HG03060 (cell line): ENCODE data around the gene RAB9A.
A peak's percentile ranks its signal among the peaks of the same experiment; 100 is the strongest.

Experiments
- ATAC-seq: cut with Tn5 transposase; IDR thresholded peaks from one replicate; pipeline ENCODE4 v1.9.1; 2021; ENCODE audit warnings: low read depth, moderate number of reproducible peaks; ENCODE audit not compliant: unreplicated experiment

The RAB9A gene

DNA sequence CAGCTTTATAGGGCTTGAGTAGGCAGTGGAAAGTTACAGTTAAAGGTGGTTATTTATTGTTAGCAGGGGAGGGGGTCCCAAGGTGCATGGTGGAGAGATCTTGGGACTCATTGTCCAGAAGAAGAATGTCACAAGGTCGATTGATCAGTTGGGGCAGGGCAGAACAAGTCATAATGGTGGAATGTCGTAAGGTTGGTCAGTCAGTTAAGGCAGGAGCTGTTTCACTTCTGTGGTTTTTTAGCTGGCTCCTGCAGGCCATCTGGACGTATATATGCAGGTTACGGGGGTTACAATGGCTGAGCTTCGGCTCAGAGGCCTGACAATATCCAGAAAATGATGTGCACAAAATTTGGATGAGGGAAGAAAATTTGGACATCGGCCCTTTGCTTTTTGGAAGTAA lies 52.8 kb downstream of the RAB9A start:
- ATAC-seq, result no peak

DNA sequence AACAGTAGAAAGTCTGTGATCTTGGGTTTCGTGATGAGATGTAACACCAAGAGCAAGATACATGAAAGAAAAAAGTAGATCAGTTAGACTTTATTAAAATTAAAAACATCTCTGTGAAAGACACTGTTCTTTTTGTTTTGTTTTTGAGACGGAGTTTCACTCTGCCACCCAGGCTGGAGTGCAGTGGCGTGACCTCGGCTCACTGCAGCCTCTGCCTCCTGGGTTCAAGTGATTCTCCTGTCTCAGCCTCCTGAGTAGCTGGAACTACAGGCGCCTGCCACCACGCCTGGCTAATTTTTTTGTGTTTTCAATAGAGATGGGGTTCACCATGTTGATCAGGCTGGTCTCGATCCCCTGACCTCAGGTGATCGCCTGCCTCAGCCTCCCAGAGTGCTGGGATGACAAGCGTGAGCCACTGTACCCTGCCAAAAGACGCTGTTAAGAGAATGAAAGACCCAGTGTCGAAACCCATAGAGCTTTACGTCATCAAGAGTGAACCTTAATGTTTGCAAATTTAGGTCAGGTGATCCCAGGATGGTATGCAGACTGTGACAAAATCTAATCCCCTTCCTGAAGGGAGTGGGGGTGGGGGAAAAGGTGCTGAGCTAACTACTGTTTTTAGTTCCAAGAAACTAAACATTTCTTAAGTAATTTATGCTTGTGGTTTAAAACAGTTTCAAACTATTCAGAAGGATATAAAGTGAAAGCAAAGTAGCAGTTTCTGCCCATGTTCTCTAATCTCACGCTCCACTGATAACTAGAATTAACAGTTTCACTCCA lies 53.7 kb downstream of the RAB9A start:
- peak; percentile 85 for ATAC-seq

DNA sequence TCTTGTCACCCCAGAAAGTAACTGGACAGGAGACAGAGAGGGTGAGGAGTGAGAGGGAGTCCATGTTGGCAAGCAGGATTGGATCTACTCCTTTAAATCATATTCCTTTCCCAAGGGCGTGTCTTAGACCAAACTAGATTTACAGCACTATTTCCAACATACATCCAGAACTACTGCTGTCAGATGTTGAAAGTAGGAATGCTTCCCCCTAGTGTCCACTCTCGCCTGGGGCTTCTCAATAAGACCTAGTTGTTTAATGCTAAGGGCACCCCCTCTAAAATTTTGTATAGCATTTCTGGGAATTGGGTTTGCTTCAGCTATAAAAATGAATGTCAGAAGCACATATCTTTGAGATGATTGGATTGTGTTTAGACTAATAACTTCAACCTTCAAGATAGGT lies 58.9 kb downstream of the RAB9A start:
- no peak for ATAC-seq

DNA sequence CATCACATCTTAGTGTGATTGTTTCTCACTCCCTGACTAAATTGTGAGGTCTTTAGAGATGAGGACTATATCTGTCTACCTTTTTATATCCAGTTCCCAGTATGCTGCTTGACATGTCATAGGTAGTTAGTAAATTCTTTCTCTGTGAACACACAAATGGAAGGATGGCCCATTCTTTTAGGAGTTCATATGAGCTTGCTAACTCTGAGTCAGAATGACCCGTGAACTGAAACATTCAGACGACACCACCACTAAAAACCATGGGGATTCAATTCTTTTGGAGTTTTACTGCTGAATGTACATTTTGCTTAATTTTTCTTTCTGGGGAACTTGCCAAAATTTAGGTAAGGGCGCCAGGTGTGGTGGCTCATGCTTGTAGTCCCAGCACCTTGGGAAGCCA lies 59.6 kb downstream of the RAB9A start:
- ATAC-seq, result no peak

DNA sequence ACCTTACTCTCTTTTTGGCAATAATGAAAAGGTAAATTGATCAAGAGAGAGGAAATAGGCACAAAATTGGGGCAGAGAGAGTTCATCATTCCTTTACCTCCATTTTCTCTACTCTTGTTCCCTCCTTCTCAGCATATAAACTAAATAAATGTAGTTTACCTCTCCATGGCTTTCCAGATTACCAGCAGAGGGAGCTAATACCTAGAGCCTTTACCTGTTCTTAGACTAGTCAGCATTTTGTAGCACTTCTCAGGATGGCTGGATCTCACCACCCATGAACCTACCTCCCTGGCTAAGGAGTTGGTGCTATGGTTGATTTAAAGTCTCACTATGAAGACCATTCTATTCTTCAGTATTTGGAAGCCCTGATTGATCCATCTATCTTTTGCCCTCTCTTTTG lies 61.3 kb downstream of the RAB9A start:
- no peak for ATAC-seq

DNA sequence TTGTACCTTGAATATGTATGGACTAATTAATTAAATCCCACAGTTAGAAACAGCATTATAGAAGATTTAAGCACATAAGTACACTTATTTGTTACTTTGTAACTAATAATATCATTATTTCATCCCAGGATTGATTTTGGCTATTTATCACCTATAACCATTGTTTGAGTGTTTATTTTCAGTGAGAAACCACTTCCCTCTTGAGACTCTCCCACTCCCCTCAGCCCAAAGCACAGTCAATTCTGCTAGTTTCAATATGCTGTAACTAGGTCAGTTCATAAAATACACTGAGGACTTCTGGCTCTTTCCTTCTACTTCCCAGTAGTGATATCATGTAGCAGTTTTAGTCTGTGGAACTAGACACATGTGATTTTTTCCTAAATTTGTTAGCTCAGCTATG lies 61.9 kb downstream of the RAB9A start:
- ATAC-seq, result no peak

DNA sequence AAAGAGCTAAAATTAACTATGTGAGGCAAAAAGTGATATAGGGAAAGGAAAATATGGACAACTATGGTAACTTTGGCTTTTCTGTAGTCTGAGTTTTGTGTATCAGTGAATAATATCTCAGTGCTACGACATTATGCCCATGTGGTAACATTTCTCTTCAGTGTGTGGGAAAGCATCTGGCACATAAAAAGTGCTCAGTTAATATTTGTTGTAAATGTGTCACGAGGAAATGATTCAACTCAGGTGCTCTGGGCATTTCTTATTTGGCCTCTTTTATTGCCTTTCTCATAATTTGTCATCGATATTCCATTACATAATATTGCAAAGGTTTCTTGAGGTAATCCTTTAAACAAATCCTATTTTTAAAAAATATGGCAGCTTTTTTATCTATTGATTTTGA lies 63.2 kb downstream of the RAB9A start:
- no peak for ATAC-seq

DNA sequence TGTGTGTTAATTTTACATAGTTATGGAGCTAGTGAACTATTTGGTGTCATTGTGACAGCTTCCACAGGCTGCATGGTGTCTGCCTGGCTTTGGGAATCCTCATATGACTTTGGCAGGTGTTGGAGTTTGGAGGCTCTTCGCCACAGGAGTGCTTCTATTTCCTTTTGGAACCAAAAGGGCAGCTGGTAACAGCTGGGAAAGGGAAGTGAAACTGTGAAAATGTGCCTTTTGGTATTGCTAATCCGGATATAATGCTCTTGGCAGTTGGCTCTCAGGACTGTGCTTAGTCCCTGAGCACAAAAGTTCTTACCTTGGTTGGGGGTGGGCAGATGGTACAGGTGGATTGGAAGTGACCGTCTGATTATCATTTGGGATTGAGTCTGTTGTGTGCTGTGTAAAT lies 63.7 kb downstream of the RAB9A start:
- ATAC-seq, result peak; percentile 47

DNA sequence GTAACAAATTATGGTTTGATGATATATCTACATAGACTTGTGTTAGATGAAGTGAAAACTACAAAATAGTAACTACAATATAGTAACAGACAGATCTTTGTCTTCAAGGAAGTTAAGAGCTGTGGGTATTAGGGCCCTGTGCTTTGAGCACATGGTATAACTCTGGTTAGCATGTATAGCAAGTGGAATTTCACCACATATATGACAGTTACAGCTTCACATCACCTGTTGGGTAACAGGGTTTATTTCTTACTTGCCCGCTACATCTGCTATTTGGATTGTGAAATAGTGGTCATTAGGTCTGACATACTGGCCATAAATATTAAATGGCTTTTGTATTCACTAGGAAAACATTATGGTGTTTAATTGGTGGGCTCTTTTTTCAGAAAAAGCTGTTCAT lies 65.8 kb downstream of the RAB9A start:
- ATAC-seq, result no peak

DNA sequence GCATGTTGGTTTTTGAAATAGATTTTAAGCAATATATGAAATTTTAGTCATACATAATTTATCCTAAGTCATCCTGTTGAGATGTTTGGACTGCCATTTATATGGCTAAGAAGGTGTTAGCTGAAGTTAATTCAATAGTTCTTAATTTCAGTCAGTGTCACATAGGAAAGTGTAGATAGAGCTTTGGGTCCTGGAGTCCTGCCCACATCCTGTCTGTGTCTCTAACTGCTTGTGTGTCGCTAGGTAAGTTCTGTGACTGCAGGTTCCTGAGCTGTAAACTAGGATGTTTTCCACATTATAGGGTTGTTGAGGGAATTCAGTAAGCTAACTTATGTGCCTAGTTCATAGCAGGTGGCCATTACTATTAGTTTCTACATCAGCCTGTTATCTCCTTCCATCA lies 66.3 kb downstream of the RAB9A start:
- no peak for ATAC-seq

DNA sequence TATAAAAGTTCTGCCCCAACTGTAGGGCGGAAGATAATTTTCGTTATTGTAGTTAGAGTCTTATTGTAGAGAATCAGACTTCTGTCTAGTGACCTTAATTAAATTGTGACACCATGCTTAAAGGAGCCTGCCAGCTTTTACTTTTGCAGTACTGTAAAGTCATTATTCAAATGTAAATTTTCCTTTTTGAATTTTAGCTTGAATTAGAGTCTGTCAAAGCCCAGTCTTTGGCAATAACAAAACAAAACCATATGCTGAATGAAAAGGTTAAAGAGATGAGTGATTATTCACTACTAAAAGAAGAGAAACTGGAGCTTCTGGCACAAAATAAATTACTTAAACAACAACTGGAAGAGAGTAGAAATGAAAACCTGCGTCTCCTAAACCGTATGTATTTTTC lies 67.5 kb downstream of the RAB9A start:
- no peak for ATAC-seq

DNA sequence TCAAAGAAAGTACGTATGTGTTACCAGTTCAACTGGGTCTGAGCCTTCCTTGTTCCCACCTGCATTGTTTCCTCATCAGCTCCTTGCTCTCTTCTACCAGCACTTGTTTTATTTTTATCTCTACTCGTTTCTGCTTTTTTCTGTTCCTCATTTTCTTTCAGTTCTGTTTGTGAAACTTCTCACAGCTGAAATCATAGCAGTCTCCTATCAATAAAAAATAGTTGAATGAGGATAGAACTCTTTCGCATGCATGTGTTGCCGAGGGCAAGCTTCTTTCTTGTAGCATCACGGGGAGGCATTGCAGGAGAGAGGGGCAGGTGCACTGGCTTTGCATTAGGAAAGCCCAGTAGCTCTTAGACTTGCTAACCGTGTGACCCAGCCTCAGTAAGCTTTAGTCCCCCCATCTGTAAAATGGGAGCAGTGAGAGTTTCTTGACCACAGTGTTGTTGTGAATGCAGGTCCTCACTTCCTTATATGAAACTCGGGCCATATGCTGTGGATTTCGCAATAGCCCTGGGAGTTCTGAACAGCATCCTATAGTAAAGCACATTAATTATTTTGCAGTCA lies 70.3 kb downstream of the RAB9A start:
- peak; percentile 47 for ATAC-seq
